Measurements from ENCODE around the gene MLEC.
A peak's percentile ranks its signal among the peaks of the same experiment; 100 is the strongest.

The MLEC gene

GRCh38 chr12:120685522-120685921 is 1.4 kb upstream of the MLEC start:
- H3K4me3 ChIP-seq (ENCODE audit: control insufficient read depth, low read depth, low read length) = no peak overlapping the region
- no peak for TF ChIP-seq CTCF (conservative IDR thresholded peaks at IDR 0.05; ENCODE audit: control insufficient read depth, insufficient read depth, low read depth, low read length)
- DNase-seq (ENCODE audit: low read depth) = no peak

- DNase-seq (ENCODE audit: low read depth) = peak; percentile 95
- peak overlapping the region; percentile 79 for H3K4me3 ChIP-seq (ENCODE audit: control insufficient read depth, low read depth, low read length)
- no peak for TF ChIP-seq CTCF (conservative IDR thresholded peaks at IDR 0.05; ENCODE audit: control insufficient read depth, insufficient read depth, low read depth, low read length)
These were observed 729 bp upstream of the MLEC start for GRCh38 chr12:120686151-120686689.

GRCh38 chr12:120687578-120688289 is 785 bp downstream of the MLEC start:
- no peak for TF ChIP-seq CTCF (conservative IDR thresholded peaks at IDR 0.05; ENCODE audit: control insufficient read depth, insufficient read depth, low read depth, low read length)
- H3K4me3 ChIP-seq (ENCODE audit: control insufficient read depth, low read depth, low read length) = peak overlapping the region; percentile 79
- peak; percentile 29 for DNase-seq (ENCODE audit: low read depth)

- peak overlapping the region; percentile 79 for H3K4me3 ChIP-seq (ENCODE audit: control insufficient read depth, low read depth, low read length)
- peak; percentile 52 for DNase-seq (ENCODE audit: low read depth)
- no peak for TF ChIP-seq CTCF (conservative IDR thresholded peaks at IDR 0.05; ENCODE audit: control insufficient read depth, insufficient read depth, low read depth, low read length)
These were observed 1.6 kb downstream of the MLEC start for GRCh38 chr12:120688527-120689071.

- DNase-seq (ENCODE audit: low read depth) = no peak
These were observed 2.6 kb downstream of the MLEC start for GRCh38 chr12:120689397-120690082.

GRCh38 chr12:120690083-120690450 is 3.1 kb downstream of the MLEC start:
- no peak for TF ChIP-seq CTCF (conservative IDR thresholded peaks at IDR 0.05; ENCODE audit: control insufficient read depth, insufficient read depth, low read depth, low read length)
- no peak overlapping the region for H3K4me3 ChIP-seq (ENCODE audit: control insufficient read depth, low read depth, low read length)
- DNase-seq (ENCODE audit: low read depth) = no peak

More at GRCh38 chr12:120689397-120690082, 2.6 kb downstream of the MLEC start:
- no peak overlapping the region for H3K4me3 ChIP-seq (ENCODE audit: control insufficient read depth, low read depth, low read length)
- no peak for TF ChIP-seq CTCF (conservative IDR thresholded peaks at IDR 0.05; ENCODE audit: control insufficient read depth, insufficient read depth, low read depth, low read length)
